Raji (cell line): ENCODE results near the gene NPB.
A peak's percentile ranks its signal among the peaks of the same experiment; 100 is the strongest.

Experiments used
- POLR2A ChIP-seq: IDR thresholded peaks from 2 replicates; pipeline ENCODE4 v1.6.1; 2011; ENCODE audit warnings: low read depth, low read length, control low read depth; ENCODE audit not compliant: insufficient read depth

The NPB gene

DNA sequence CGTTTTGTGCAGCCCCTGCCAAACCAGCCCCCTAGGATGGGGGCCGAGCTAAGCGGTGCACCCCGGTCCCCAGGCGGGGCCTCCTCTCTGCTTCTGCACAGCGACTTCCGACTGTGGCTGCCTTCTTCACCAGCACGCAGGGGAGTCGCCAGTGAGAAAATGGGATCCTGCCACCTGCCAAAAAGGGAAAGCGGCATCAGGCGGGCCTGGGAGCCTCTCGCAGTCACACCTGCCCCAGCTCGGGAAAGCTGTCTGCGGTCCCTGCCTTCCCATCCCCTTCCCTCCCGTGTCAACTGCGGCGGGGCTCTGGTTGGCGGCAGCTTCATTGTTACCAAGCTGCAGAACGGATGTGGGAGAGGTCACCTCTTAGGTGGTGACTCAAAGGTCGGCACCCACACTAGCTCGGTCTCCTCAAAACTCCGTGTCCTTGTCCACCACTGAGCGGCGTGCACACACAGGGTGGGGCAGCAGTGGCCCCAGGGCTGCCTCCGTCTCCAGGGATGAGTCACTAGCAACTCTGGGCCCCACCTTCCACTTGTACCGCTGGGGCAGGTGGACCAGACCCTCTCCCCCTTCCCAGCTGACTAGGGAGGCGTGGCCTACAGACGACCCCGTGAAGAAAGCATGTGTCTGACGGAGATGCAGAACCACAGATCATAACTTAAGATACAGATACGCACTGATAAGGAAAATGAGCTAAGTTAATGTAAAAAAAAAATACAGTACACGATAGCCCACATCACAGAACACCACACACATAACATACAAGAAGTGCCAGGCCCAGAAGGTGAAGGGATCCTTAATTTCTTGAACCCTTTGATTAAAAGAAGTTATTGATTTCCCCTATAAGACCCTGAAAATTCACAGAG lies 10.6 kb downstream of the NPB start:
- no peak for TF ChIP-seq POLR2A

DNA sequence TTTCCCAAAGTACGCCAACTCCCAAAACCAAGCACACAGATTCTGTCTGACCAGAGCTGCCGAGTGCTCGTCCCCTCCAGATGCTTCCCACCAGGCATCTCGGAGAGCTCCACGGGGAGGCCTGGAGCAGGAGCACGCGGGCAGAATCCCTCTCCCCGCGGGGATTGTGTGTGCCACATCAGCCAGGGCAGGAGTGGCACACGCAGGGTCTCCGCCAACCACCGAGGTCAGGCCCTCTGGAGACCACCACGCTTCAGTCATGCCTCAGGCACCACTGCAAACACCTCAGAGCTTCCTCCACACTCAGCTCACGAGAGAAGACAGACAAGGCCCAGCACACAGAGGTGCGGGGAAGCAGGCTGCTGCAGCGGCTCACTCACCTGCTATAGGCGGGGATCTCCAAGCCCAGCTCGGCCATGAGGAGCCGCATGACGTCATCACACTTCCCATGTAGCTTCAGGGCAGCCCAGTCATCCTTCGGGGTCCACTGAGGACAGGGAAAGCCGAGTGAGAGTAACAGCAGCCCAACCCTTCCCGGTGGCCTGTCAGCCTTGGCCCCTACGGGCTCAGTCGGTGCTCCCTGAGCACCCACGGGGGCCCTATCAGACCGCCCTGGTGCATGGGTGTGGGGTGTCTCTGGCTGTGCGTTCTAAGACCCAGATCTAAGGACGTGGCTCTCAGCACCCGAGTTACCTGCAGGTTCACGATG lies 11.5 kb downstream of the NPB start:
- no peak for TF ChIP-seq POLR2A

DNA sequence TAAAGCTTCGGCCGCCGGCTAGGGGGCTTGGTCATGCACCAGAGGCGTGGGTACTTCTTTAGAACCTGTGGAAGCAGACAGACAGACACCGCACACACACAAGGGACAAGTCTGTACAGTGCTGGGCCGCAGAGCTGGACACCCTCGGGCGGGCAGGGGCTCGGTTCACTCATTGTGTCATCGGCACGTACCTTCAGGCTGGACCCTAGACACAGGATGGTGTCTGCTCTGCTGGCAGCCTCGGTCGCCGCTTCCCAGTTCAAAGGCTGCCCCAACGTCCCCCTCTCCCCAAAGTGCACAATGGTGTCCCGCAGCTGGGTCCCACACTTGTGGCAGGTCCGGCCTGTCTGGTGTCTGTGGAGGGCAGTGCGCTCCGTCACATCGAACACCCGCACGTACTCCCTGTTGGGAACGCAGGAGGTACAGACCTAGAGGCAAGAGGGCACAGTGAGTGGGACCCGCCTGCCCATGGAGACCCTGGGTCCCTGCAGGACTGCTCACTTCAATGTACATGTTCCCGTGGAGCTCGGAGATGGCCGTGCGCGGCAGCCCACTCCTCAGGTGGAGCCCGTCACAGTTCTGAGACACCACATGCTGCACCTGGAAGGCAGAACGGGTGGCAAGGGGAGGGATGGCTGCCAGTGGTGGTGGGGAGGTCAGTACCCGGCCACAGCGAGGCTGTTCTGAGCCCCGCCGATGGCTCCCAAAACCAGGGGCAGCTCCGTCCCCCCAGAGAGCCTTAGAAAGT lies 12.2 kb downstream of the NPB start:
- no peak for TF ChIP-seq POLR2A

GRCh38 chr17:81915331-81915730 lies 13.3 kb downstream of the NPB start:
- TF ChIP-seq POLR2A: no peak

GRCh38 chr17:81916234-81917001 lies 14.4 kb downstream of the NPB start:
- TF ChIP-seq POLR2A: no peak

DNA sequence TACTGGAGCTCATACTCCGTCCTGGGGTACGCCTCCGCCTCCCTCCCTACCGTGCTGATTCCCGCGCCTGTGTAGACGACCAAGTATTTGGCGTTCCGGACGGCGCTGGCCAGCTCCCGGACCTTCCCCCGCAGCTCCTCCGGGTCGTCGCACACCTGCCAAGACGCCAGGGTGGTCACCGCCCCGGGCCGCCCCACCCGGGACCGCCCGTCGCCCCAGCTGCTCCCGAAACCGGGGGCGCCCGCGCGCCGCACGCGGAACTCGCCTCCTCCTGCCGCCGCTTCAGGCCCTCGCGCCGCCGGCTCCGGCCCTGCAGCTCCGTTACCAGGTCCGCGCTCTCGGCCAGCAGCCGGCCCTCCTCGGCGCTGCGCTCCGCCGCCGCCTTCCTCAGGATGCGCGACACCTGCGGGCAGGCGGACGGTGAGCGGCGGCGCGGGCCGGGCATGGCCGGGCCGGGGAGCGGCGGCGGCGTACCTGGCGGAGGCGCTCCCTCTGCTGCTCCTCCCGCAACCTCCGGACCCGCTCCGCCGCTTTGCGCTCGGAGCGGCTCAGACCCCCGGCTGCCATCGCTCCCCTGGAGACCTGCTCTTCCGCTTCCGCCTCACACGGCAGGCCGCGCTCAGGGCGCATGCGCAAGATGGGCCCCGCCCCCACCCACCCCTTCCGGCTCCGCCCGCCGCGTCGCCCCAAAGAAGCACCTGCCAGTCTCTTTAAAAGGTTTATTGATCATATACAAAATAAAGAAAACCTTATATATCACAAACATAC lies 15.7 kb downstream of the NPB start, which contains the start of gene SIRT7:
SIRT7 (minus strand) TSS at position 612 of the 768 bp plus-strand sequence; CDS start at position 567, 45 bp downstream.
- TF ChIP-seq POLR2A: peak; percentile 80

GRCh38 chr17:81918832-81919545 lies 17.0 kb downstream of the NPB start:
- TF ChIP-seq POLR2A: no peak

GRCh38 chr17:81920612-81921536 lies 18.8 kb downstream of the NPB start:
- no peak for TF ChIP-seq POLR2A

GRCh38 chr17:81921537-81921862 lies 19.5 kb downstream of the NPB start:
- no peak for TF ChIP-seq POLR2A

GRCh38 chr17:81921996-81922565 lies 20.0 kb downstream of the NPB start:
- TF ChIP-seq POLR2A: no peak

- no peak for TF ChIP-seq POLR2A
These were observed 20.7 kb downstream of the NPB start for GRCh38 chr17:81922566-81923301.

DNA sequence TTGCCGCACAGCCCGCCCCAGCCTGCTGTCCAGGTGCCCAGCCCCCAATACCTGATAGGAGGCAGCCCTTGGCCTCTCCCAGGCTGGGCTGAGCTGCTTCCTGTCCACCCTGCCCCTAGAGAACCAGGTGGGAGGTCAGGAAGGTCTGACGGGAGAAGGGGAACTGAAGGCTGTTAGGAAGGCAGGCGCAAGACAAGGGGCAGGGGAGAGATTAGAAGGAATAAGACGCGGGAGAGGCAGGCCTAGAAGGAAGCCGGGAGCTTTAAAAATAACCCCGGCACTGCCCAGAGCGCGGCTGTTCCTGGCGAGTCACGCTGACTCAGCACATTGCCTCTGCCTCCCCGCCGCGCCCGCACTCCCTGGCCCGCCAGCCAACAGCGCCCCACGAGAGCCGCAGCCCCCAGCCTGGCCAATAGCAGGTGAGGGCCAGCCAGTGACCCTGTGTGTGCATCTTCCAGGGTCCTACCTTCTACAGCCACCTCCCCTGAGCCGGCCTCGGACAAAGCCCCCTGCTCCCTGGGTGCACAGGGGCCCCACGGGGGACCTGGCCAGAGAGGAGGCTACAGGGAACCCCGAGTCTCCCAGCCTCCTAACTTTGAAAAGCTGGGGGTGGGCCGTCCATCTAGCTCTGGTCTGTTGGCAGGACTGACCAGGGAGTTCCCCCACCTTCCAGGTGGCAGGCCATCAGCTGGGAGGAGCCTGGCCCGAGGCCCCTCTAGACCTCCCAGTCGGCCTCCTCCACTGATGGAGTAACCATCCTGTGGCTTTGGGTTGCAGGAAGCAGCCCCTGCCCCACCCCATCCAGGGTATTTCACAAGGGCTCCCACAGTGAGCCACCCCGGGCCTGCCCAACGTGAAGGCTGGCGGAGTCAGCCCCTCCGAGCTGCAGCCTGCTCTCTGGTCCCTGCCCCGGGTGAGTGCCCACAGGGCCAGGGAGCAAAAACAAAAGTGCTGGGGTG lies 21.5 kb downstream of the NPB start:
- TF ChIP-seq POLR2A: no peak
